Body of pancreas (tissue), 4 donors: Measurements from ENCODE around the gene C15orf61. TPM values are rescaled to one million over a fixed set of nuclear protein-coding genes. Genes with fewer than 3 reads are reported as not detected.

ENCODE experiments used
- ATAC-seq: fragments of 150-250 bp; one replicate; pipeline ENCODE4 v1.9.1; 2016
- DNase-seq, 4 donors: peaks; one replicate each; pipeline ENCODE4 v3.0.0-alpha.2; 2019
- H3K27ac ChIP-seq, 4 donors: fragments of 200-600 bp; sonication (generic); 1 replicate in 3 of 4; 2 replicates in 1 of 4; pipeline versions ENCODE4 v1.5.1 to v1.6.1; 2016 to 2019; ENCODE audit warnings: mild to moderate bottlenecking in 1 of 4, mixed read lengths in 1 of 4, moderate library complexity in 1 of 4
- H3K27me3 ChIP-seq, 2 donors: fragments of 200-600 bp; sonication (generic); one replicate each; pipeline ENCODE4 v1.6.0; 2016; ENCODE audit warnings: mild to moderate bottlenecking in 1 of 2
- H3K36me3 ChIP-seq, 2 donors: fragments of 200-600 bp; sonication (generic); replicated peaks in 1 of 2; 2 replicates each; pipeline ENCODE4 v1.5.1; 2016; ENCODE audit warnings: low read depth in 2 of 2; ENCODE audit not compliant: insufficient read depth in 1 of 2
- H3K4me1 ChIP-seq: fragments of 200-600 bp; sonication (generic); one replicate; pipeline ENCODE4 v1.6.0; 2016
- H3K4me3 ChIP-seq, 2 donors: fragments of 200-600 bp; sonication (generic); 1 replicate in 1 of 2; 2 replicates in 1 of 2; pipeline ENCODE4 v1.5.1; 2016 to 2019
- H3K9me3 ChIP-seq, 3 donors: fragments of 200-600 bp; sonication (generic); 1 replicate in 2 of 3; 2 replicates in 1 of 3; pipeline ENCODE4 v1.5.1; 2016
- POLR2A ChIP-seq, 3 donors: fragments of 450-650 bp; IDR thresholded peaks; one replicate each; pipeline ENCODE4 v1.6.1; 2016; ENCODE audit warnings: antibody characterized with exemption in 3 of 3, mild to moderate bottlenecking in 2 of 3
- WGBS, 2 donors: methylation state at CpG; one replicate each; pipeline ENCODE4 v1.1.5; 2017; 5-methylcytosine and 5-hydroxymethylcytosine counted together
- intact Hi-C: fragments of 100-400 bp; cut with DNase I; formaldehyde crosslinking; loops from one replicate; pipeline ENCODE4 v1.15.1; 2023
- total RNA-seq, 2 donors: library from RNA; depleted of rRNA; stranded (reverse); fragments of >200 nt; gene quantifications; one replicate each; pipeline ENCODE4 v1.1.0, GENCODE V29; 2016
- TF ChIP-seq, protein P1 (sequence below), 7 experiments: fragments of 450-650 bp in 4 of 7; fragments of 200-600 bp in 3 of 7; sonication (generic) in 3 of 7; IDR thresholded peaks; one replicate each; pipeline ENCODE4 v1.5.1; 2016 to 2019; ENCODE audit warnings: antibody characterized with exemption in 7 of 7

The C15orf61 gene
- total RNA-seq, 2 donors from 2014 or later: 0.78 to 5.6 TPM

DNA sequence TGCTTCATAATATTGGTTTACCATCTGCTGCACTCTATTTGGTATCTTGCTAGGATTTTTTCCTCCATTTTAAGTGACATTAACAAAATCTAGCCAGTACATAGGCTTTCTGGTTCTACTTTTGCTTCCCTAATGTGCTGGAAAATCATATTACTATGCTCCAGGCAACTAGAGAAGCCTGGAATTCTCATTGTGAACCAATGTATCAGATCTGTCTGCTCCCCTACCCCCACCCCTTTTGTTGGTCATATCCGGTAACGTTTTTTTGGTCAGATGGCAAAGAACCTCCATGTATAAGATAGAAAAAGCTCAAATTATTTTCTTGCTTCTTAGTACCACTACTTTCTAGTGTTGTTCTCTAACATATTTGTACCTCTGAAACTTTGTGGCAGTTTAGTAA lies 38.6 kb downstream of the C15orf61 start:
- Histone ChIP-seq H3K4me1 (no peaks in the 10 kb centered on the region), H3K27me3 (no peaks in the 10 kb centered on the region), H3K4me3 (no peak overlapping the region), H3K36me3 (peaks cover 0 to 2% of the 10 kb centered on the region in 2 donors), H3K9me3 (no peaks in the 10 kb centered on the region), H3K27ac (no peak overlapping the region)
- intact Hi-C loops: no loop called here
- no peak for DNase-seq
- no peak for ATAC-seq
- WGBS, 2 donors: 89 to 97% methylated on average over 2 of the region's 2 CpGs
- TF ChIP-seq POLR2A (IDR thresholded peaks at IDR 0.05): no peak
- TF ChIP-seq, protein P1, sequence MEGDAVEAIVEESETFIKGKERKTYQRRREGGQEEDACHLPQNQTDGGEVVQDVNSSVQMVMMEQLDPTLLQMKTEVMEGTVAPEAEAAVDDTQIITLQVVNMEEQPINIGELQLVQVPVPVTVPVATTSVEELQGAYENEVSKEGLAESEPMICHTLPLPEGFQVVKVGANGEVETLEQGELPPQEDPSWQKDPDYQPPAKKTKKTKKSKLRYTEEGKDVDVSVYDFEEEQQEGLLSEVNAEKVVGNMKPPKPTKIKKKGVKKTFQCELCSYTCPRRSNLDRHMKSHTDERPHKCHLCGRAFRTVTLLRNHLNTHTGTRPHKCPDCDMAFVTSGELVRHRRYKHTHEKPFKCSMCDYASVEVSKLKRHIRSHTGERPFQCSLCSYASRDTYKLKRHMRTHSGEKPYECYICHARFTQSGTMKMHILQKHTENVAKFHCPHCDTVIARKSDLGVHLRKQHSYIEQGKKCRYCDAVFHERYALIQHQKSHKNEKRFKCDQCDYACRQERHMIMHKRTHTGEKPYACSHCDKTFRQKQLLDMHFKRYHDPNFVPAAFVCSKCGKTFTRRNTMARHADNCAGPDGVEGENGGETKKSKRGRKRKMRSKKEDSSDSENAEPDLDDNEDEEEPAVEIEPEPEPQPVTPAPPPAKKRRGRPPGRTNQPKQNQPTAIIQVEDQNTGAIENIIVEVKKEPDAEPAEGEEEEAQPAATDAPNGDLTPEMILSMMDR (IDR thresholded peaks at IDR 0.05): no peak

DNA sequence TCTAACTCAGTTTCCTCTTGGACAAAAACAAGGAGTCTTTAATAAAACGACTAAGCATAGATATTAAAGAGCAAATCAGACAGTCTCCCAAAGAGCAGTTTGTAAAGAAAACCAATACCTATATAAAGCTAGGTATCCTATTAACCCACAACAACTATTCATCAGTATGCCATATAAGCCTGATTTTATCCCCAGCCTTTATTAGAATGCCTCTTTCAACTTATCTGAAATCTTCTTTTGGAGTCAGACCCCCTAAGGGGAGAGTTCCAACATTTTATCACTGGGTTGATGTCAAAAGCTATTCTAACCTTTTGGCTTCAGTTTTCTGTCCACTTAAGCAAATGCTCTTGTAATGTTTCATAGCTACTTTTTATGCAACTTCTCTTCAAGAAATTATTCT lies 39.4 kb downstream of the C15orf61 start:
- DNase-seq (no peak), ATAC-seq (no peak)
- intact Hi-C loops: no loop called here
- Histone ChIP-seq H3K4me3 (no peak overlapping the region), H3K4me1 (no peaks in the 10 kb centered on the region), H3K36me3 (peaks cover 0 to 2% of the 10 kb centered on the region in 2 donors), H3K27me3 (no peaks in the 10 kb centered on the region), H3K9me3 (no peaks in the 10 kb centered on the region), H3K27ac (no peak overlapping the region)
- TF ChIP-seq, protein P1 (IDR thresholded peaks at IDR 0.05): no peak
- no peak for TF ChIP-seq POLR2A (IDR thresholded peaks at IDR 0.05)
- 86 to 91% methylated on average over 1 of the region's 1 CpG for WGBS, 2 donors

DNA sequence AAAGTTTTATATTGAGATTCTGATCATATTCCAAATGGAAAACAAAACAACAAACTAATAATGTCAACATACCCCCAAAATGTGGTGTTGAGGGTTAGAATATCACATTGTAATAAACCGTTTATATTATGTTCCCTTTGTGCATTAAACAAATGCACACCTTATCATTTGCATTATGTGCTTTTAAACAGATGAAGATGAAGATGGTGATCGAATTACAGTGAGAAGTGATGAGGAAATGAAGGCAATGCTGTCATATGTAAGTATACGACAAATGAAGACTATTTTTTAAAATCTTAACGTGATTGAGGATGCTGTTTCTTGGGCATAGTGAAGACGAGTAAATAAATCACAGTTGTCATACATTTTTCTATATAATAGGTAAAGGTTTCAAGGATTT lies 42.2 kb downstream of the C15orf61 start:
- H3K36me3 ChIP-seq: no peaks in the 10 kb centered on the region
- intact Hi-C loops: no loop called here
- no peak for DNase-seq
- 91 to 93% methylated on average over 5 of the region's 5 CpGs for WGBS, 2 donors
- H3K9me3 ChIP-seq: no peaks in the 10 kb centered on the region
- no peak overlapping the region for H3K27ac ChIP-seq
- H3K4me3 ChIP-seq: no peak overlapping the region
- H3K27me3 ChIP-seq: no peaks in the 10 kb centered on the region
- ATAC-seq: no peak
- TF ChIP-seq, protein P1 (IDR thresholded peaks at IDR 0.05): no peak
- TF ChIP-seq POLR2A (IDR thresholded peaks at IDR 0.05): no peak
- no peaks in the 10 kb centered on the region for H3K4me1 ChIP-seq

DNA sequence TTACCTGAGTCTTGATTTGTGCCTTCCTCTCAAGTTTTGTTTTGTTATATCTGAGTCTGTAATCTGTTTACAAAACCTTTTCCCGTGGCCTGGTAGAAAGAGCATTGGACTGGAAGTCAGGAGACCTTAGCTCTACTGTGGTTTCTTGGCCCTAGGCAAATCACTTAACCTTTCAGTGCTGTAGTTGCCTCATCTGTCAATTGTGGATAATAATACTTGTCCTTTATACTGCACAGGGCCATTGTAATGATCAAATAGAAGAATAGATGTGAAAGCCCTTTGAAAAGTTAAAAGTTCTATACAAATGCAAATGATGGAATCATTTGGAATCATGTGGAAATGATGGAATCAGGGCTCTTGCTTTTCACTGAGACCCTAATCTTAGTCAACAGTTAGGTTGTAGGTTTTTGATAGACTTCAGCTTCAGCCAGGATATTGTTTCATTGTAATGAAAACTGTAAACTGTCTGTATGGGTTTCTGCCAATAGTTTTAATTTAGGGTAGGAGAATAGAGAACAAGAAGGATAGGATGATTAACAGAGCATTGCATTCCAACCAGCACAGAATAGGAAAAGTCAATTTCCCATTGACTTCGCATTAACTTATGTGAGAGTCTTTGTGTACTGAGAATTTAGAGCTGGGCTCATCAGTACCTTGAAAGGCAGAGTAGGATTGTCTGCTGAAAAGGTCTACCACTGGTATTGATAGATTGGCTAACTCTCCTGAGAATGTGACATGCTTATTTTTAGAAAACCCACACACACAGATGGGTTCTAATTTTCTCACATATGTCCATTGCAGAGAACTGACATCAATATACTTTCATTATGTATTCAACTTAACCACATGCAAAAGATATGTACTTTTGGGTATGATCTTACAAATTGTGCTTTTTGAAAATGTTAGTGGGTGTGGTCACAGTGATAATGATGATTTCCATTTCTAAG lies 43.4 kb downstream of the C15orf61 start:
- no peaks in the 10 kb centered on the region for H3K36me3 ChIP-seq
- no peak overlapping the region for H3K4me3 ChIP-seq
- no peaks in the 10 kb centered on the region for H3K9me3 ChIP-seq
- H3K4me1 ChIP-seq: no peaks in the 10 kb centered on the region
- ATAC-seq: no peak
- H3K27ac ChIP-seq: no peak overlapping the region
- 65 to 81% methylated on average over 2 of the region's 2 CpGs for whole genome bisulfite sequencing, 2 donors
- H3K27me3 ChIP-seq: no peaks in the 10 kb centered on the region
- TF ChIP-seq, protein P1 (IDR thresholded peaks at IDR 0.05): no peak
- no peak for TF ChIP-seq POLR2A (IDR thresholded peaks at IDR 0.05)
- no peak for DNase-seq
- intact Hi-C loops: no loop called here

DNA sequence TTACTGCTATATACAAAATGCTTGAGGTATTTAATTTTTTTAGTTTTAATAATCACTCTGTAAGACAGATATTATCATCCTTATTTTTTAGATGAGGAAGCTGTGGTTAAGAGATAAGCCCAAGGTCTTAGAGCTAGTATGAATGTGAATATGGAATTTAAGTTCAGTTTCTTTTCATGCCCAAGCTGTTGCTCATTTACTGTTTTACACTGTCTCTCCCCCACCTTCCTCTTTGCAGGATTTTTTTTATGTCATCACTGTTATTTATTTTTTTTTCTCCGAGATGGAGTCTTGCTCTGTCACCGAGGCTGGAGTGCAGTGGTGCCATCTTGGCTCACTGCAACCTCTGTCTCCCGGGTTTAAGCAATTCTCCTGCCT lies 44.0 kb downstream of the C15orf61 start:
- intact Hi-C loops: no loop called here

More for the DNA sequence above, 44.0 kb downstream of the C15orf61 start:
- no peak for ATAC-seq
- no peaks in the 10 kb centered on the region for H3K27me3 ChIP-seq
- TF ChIP-seq POLR2A (IDR thresholded peaks at IDR 0.05): no peak
- TF ChIP-seq, protein P1 (IDR thresholded peaks at IDR 0.05): no peak
- H3K36me3 ChIP-seq: no peaks in the 10 kb centered on the region
- no peak for DNase-seq
- H3K27ac ChIP-seq: no peak overlapping the region
- no peak overlapping the region for H3K4me3 ChIP-seq
- no peaks in the 10 kb centered on the region for H3K9me3 ChIP-seq
- H3K4me1 ChIP-seq: no peaks in the 10 kb centered on the region
- 84 to 97% methylated on average over 3 of the region's 3 CpGs for WGBS, 2 donors
